ENCODE data around the gene ACBD6.

ACBD6 gene

GRCh38 chr1:180380259-180381183 is 121.9 kb downstream of the ACBD6 start:
- no peak overlapping the region for H3K27ac ChIP-seq
- no peak for DNase-seq (ENCODE audit: low read depth, low spot score)

GRCh38 chr1:180376800-180377199 is 125.6 kb downstream of the ACBD6 start:
- DNase-seq (ENCODE audit: low read depth, low spot score), result no peak
- H3K27ac ChIP-seq, result no peak overlapping the region

GRCh38 chr1:180376253-180376652 is 126.1 kb downstream of the ACBD6 start:
- DNase-seq (ENCODE audit: low read depth, low spot score), result no peak
- no peak overlapping the region for H3K27ac ChIP-seq

- no peak overlapping the region for H3K27ac ChIP-seq
- DNase-seq (ENCODE audit: low read depth, low spot score), result no peak
These were observed 129.6 kb downstream of the ACBD6 start for GRCh38 chr1:180372728-180373127.

- DNase-seq (ENCODE audit: low read depth, low spot score), result no peak
- no peak overlapping the region for H3K27ac ChIP-seq
These were observed 131.8 kb downstream of the ACBD6 start for GRCh38 chr1:180370597-180370996.

GRCh38 chr1:180370188-180370587 is 132.2 kb downstream of the ACBD6 start:
- no peak overlapping the region for H3K27ac ChIP-seq
- DNase-seq (ENCODE audit: low read depth, low spot score), result no peak

GRCh38 chr1:180369061-180369460 is 133.3 kb downstream of the ACBD6 start:
- DNase-seq (ENCODE audit: low read depth, low spot score), result no peak
- no peak overlapping the region for H3K27ac ChIP-seq

GRCh38 chr1:180366371-180367068 is 135.9 kb downstream of the ACBD6 start:
- no peak for DNase-seq (ENCODE audit: low read depth, low spot score)
- H3K27ac ChIP-seq, result no peak overlapping the region

GRCh38 chr1:180365039-180365438 is 137.3 kb downstream of the ACBD6 start:
- DNase-seq (ENCODE audit: low read depth, low spot score), result no peak
- no peak overlapping the region for H3K27ac ChIP-seq

GRCh38 chr1:180363246-180363995 is 139.0 kb downstream of the ACBD6 start:
- H3K27ac ChIP-seq, result no peak overlapping the region
- DNase-seq (ENCODE audit: low read depth, low spot score), result no peak

- H3K27ac ChIP-seq, result no peak overlapping the region
- DNase-seq (ENCODE audit: low read depth, low spot score), result no peak
These were observed 141.9 kb downstream of the ACBD6 start for GRCh38 chr1:180360333-180361075.

GRCh38 chr1:180358649-180359048 is 143.7 kb downstream of the ACBD6 start:
- H3K27ac ChIP-seq, result no peak overlapping the region
- no peak for DNase-seq (ENCODE audit: low read depth, low spot score)

- DNase-seq (ENCODE audit: low read depth, low spot score), result no peak
- H3K27ac ChIP-seq, result no peak overlapping the region
These were observed 148.4 kb downstream of the ACBD6 start for GRCh38 chr1:180353945-180354344.

GRCh38 chr1:180352588-180352987 is 149.8 kb downstream of the ACBD6 start:
- DNase-seq (ENCODE audit: low read depth, low spot score), result no peak

GRCh38 chr1:180352021-180352420 is 150.4 kb downstream of the ACBD6 start:
- no peak for DNase-seq (ENCODE audit: low read depth, low spot score)
- no peak overlapping the region for H3K27ac ChIP-seq

More at GRCh38 chr1:180352588-180352987, 149.8 kb downstream of the ACBD6 start:
- H3K27ac ChIP-seq, result no peak overlapping the region

- DNase-seq (ENCODE audit: low read depth, low spot score), result no peak
These were observed 157.2 kb downstream of the ACBD6 start for GRCh38 chr1:180345148-180345547.

GRCh38 chr1:180343921-180344769 is 158.2 kb downstream of the ACBD6 start:
- DNase-seq (ENCODE audit: low read depth, low spot score), result no peak
- H3K27ac ChIP-seq, result no peak overlapping the region

More at GRCh38 chr1:180345148-180345547, 157.2 kb downstream of the ACBD6 start:
- no peak overlapping the region for H3K27ac ChIP-seq

- no peak for DNase-seq (ENCODE audit: low read depth, low spot score)
- H3K27ac ChIP-seq, result no peak overlapping the region
These were observed 175.3 kb downstream of the ACBD6 start for GRCh38 chr1:180327089-180327488.

- no peak for DNase-seq (ENCODE audit: low read depth, low spot score)
- no peak overlapping the region for H3K27ac ChIP-seq
These were observed 189.5 kb downstream of the ACBD6 start for GRCh38 chr1:180312926-180313325.
